Right ventricle myocardium inferior (tissue), 1 donor: Measurements from ENCODE around the gene ZNF468. TPM values are rescaled to one million over a fixed set of nuclear protein-coding genes. Genes with fewer than 3 reads are reported as not detected.
"Not testable (repeated sequence)": the region's sequence is repeated elsewhere in the genome, so short reads cannot be mapped to it uniquely, and the experiment has no call there.

Experiments used
- ATAC-seq: fragments of 200-7000 bp; cut with Tn5 transposase; one replicate; pipeline ENCODE4 v1.9.1; 2020; ENCODE audit warnings: mild to moderate bottlenecking, moderate library complexity
- DNase-seq: peaks from one replicate; pipeline ENCODE4 v3.0.0; 2021; ENCODE audit errors: missing footprints
- intact Hi-C: fragments of 100-400 bp; cut with DNase I; formaldehyde crosslinking; loops from one replicate; pipeline ENCODE4 v1.11.0; 2022
- total RNA-seq: library from RNA; stranded (reverse); fragmentation: NEBNext Ultra II Directional; extraction: Animal tissue kit (Norgen Biotek cat#: 25700); gene quantifications from one replicate; pipeline ENCODE4 v1.2.1, GENCODE V29; 2021
- donor health status: DM: no; HTN: yes; CAD: no; lungs with severe emphysema.

ZNF468 gene
- total RNA-seq, 1 donor from 2014 or later: 7.1 TPM

- intact Hi-C loops, ATAC-seq, DNase-seq: not testable (repeated sequence)
These were observed 16.5 kb downstream of the ZNF468 start for GRCh38 chr19:52840825-52841465.

DNA sequence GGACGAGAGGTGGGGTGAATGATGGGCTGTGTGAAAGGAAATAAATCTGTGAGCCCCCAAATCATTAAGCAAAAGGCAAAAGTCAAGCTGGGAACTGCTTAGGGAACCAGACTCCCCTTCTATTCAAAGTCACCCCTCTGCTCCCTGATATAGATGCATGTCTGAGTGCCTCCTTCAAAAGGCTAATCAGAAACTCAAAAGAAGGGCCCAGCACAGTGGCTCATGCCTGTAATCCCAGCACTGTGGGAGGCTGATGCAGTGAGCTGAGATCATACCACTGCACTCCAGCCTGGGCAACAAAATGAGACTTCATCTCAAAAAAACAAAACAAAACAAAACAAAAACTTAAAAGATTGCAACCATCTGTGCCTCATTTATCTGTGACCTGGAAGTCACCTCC, 23.1 kb downstream of the ZNF468 start:
- ATAC-seq, intact Hi-C loops: not testable (repeated sequence)

DNA sequence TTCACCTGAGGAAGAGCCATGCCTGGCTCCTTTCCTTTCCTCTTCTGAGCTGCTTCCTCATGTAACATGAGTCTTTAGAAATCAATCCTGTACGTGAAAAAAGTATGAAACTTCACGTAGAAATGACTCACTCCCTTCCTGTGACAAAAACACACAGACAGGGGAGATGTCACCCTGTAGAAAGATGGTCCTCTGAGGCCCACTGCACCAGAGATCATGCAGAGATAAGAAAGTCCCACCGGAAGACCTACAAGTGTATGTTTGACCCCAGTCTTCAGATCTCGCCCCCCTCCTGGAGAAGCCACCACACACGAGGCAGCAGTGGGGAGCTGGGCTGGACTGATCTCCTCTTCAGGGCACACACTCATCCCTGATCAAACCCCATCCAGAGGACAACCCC, 23.9 kb downstream of the ZNF468 start:
- ATAC-seq, intact Hi-C loops, DNase-seq: not testable (repeated sequence)

More for the DNA sequence above, 23.1 kb downstream of the ZNF468 start:
- DNase-seq: not testable (repeated sequence)

- DNase-seq, intact Hi-C loops, ATAC-seq: not testable (repeated sequence)
These were observed 27.6 kb downstream of the ZNF468 start for GRCh38 chr19:52829866-52830265.

- intact Hi-C loops: no loop called here
- ATAC-seq: no peak
These were observed 31.7 kb downstream of the ZNF468 start for GRCh38 chr19:52825765-52826164.

GRCh38 chr19:52823676-52824075, 33.7 kb downstream of the ZNF468 start:
- no peak for DNase-seq
- ATAC-seq: no peak
- intact Hi-C loops: loop anchor here (5.0 kb wide), 1 partner anchor 34 kb away; the partner anchor contains the start of gene ZNF468

More at GRCh38 chr19:52825765-52826164, 31.7 kb downstream of the ZNF468 start:
- no peak for DNase-seq

GRCh38 chr19:52821204-52821960, 36.0 kb downstream of the ZNF468 start, which contains the start of gene ZNF28:
TSS of gene ZNF28 (minus strand) at chr19:52821633. CDS start at chr19:52817958, 3,675 bp downstream.
- intact Hi-C loops: loop anchor here (5.0 kb wide), 1 partner anchor 36 kb away; the partner anchor contains the start of gene ZNF468
- DNase-seq (peak; percentile 90), ATAC-seq (peak; percentile 100)

- intact Hi-C loops: loop anchor here (5.0 kb wide), 1 partner anchor 37 kb away; the partner anchor contains the start of gene ZNF468
- peak; percentile 46 for ATAC-seq
- peak; percentile 81 for DNase-seq
These were observed 36.8 kb downstream of the ZNF468 start for GRCh38 chr19:52820472-52821203.

GRCh38 chr19:52809801-52810200, 47.6 kb downstream of the ZNF468 start:
- no peak for DNase-seq
- no peak for ATAC-seq
- intact Hi-C loops: no loop called here

GRCh38 chr19:52799950-52800640, 57.3 kb downstream of the ZNF468 start:
- intact Hi-C loops, DNase-seq, ATAC-seq: not testable (repeated sequence)

GRCh38 chr19:52789440-52789839, 68.0 kb downstream of the ZNF468 start:
- DNase-seq: no peak
- intact Hi-C loops: no loop called here
- no peak for ATAC-seq

Other genes with a start within 250 kb of the ZNF468 start
- 13.0 TPM for gene ZNF83, start 219.3 kb downstream of the ZNF468 start, total RNA-seq
- gene ZNF611, start 122.6 kb downstream of the ZNF468 start, total RNA-seq: 7.4 TPM
- gene ZNF600, start 70.8 kb downstream of the ZNF468 start, total RNA-seq: 2.8 TPM
- 9.3 TPM for gene ZNF28, start 36.0 kb downstream of the ZNF468 start, total RNA-seq
- 10.4 TPM for gene ZNF320, start 40.0 kb upstream of the ZNF468 start, total RNA-seq
- 1.3 TPM for gene ZNF888, start 65.8 kb upstream of the ZNF468 start, total RNA-seq
- 4.4 TPM for gene ZNF816, start 105.3 kb upstream of the ZNF468 start, total RNA-seq
- not detected for gene ERVV-1, start 156.3 kb upstream of the ZNF468 start, total RNA-seq
- not detected for gene ERVV-2, start 187.1 kb upstream of the ZNF468 start, total RNA-seq
- 16.5 TPM for gene ZNF160, start 245.8 kb upstream of the ZNF468 start, total RNA-seq